Natural killer cell treated with Interleukin-12 subunit alpha and Interleukin-12 subunit beta and Interleukin-15 and Interleukin-18, amount 100 ng/mL, for 72 hours (primary cell): ENCODE results near the gene LSG1. TPM values are rescaled to one million over a fixed set of nuclear protein-coding genes. Genes with fewer than 3 reads are reported as not detected.

ENCODE experiments used
- ATAC-seq, 2 donors: fragments of 150-1000 bp; cut with Tn5 transposase in 1 of 2; sonication (Bioruptor Pico), chemical (Tn5 transposase) in 1 of 2; 2 replicates each; pipeline ENCODE4 v1.10.0; 2021
- DNase-seq: peaks from one replicate; pipeline ENCODE4 v3.0.0; 2022; ENCODE audit warnings: low spot score
- H3K27ac Mint-ChIP-seq, 2 donors: 1 replicate in 1 of 2; 2 replicates in 1 of 2; pipeline ENCODE4 v1.8.0; 2022; ENCODE audit warnings: mixed read lengths in 2 of 2, mild to moderate bottlenecking in 1 of 2, moderate library complexity in 1 of 2
- H3K27me3 Mint-ChIP-seq, 2 donors: 1 replicate in 1 of 2; 2 replicates in 1 of 2; pipeline ENCODE4 v1.8.0; 2022; ENCODE audit warnings: mixed read lengths in 2 of 2
- H3K36me3 Mint-ChIP-seq: one replicate; pipeline ENCODE4 v1.8.0; 2022; ENCODE audit warnings: mixed read lengths
- H3K4me1 Mint-ChIP-seq, 2 donors: 1 replicate in 1 of 2; 2 replicates in 1 of 2; pipeline ENCODE4 v1.8.0; 2022; ENCODE audit warnings: low read depth in 2 of 2, mixed read lengths in 2 of 2, mild to moderate bottlenecking in 1 of 2
- H3K4me3 Mint-ChIP-seq: one replicate; pipeline ENCODE4 v1.8.0; 2022; ENCODE audit warnings: mixed read lengths
- H3K9me3 Mint-ChIP-seq: 2 replicates; pipeline ENCODE4 v1.8.0; 2022; ENCODE audit warnings: mixed read lengths
- total RNA-seq, 2 donors: library from RNA; stranded (reverse); gene quantifications; one replicate each; pipeline ENCODE4 v1.2.3, GENCODE V29; 2022

Gene LSG1
- total RNA-seq, 2 donors from 2014 or later: 38.7 to 63.3 TPM

GRCh38 chr3:194682694-194683310 is 10.8 kb upstream of the LSG1 start:
- peak overlapping the region in 1 of 2 donors; percentile 56 for H3K27ac Mint-ChIP-seq
- no peak overlapping the region for H3K4me3 Mint-ChIP-seq
- no peaks in the 10 kb centered on the region for H3K36me3 Mint-ChIP-seq
- no peaks in the 10 kb centered on the region for H3K9me3 Mint-ChIP-seq
- peak; percentile 80 for DNase-seq
- peaks cover 0 to 2% of the 10 kb centered on the region in 2 donors for H3K27me3 Mint-ChIP-seq
- peaks cover 33 to 42% of the 10 kb centered on the region in 2 donors for H3K4me1 Mint-ChIP-seq
- ATAC-seq: peak; percentile 65 to 68

GRCh38 chr3:194682189-194682693 is 10.2 kb upstream of the LSG1 start:
- Mint-ChIP-seq H3K4me1 (peaks cover 31 to 39% of the 10 kb centered on the region in 2 donors), H3K27ac (no peak overlapping the region), H3K4me3 (no peak overlapping the region), H3K27me3 (peaks cover 0 to 2% of the 10 kb centered on the region in 2 donors), H3K9me3 (no peaks in the 10 kb centered on the region), H3K36me3 (no peaks in the 10 kb centered on the region)
- no peak for DNase-seq
- ATAC-seq: no peak

GRCh38 chr3:194680888-194681615 is 9.1 kb upstream of the LSG1 start:
- ATAC-seq: no peak
- no peaks in the 10 kb centered on the region for H3K36me3 Mint-ChIP-seq
- H3K27ac Mint-ChIP-seq: no peak overlapping the region
- peaks cover 27 to 32% of the 10 kb centered on the region in 2 donors for H3K4me1 Mint-ChIP-seq
- no peaks in the 10 kb centered on the region for H3K9me3 Mint-ChIP-seq
- DNase-seq: no peak
- no peak overlapping the region for H3K4me3 Mint-ChIP-seq
- H3K27me3 Mint-ChIP-seq: peaks cover 0 to 2% of the 10 kb centered on the region in 2 donors

GRCh38 chr3:194676471-194676870 is 4.5 kb upstream of the LSG1 start:
- H3K9me3 Mint-ChIP-seq: no peaks in the 10 kb centered on the region
- DNase-seq (no peak), ATAC-seq (no peak)
- H3K36me3 Mint-ChIP-seq: no peaks in the 10 kb centered on the region
- peaks cover 5 to 7% of the 10 kb centered on the region in 2 donors for H3K27me3 Mint-ChIP-seq
- H3K4me3 Mint-ChIP-seq: no peak overlapping the region
- peaks cover 9 to 23% of the 10 kb centered on the region in 2 donors for H3K4me1 Mint-ChIP-seq
- H3K27ac Mint-ChIP-seq: no peak overlapping the region

GRCh38 chr3:194675680-194676079 is 3.7 kb upstream of the LSG1 start:
- peaks cover 13 to 27% of the 10 kb centered on the region in 2 donors for H3K4me1 Mint-ChIP-seq
- no peak overlapping the region for H3K27ac Mint-ChIP-seq
- DNase-seq (no peak), ATAC-seq (no peak)
- H3K4me3 Mint-ChIP-seq: peak overlapping the region; percentile 21
- H3K9me3 Mint-ChIP-seq: no peaks in the 10 kb centered on the region
- H3K27me3 Mint-ChIP-seq: peaks cover 5 to 7% of the 10 kb centered on the region in 2 donors
- H3K36me3 Mint-ChIP-seq: no peaks in the 10 kb centered on the region

GRCh38 chr3:194675081-194675640 is 3.2 kb upstream of the LSG1 start:
- Mint-ChIP-seq H3K36me3 (no peaks in the 10 kb centered on the region), H3K4me1 (peaks cover 15 to 27% of the 10 kb centered on the region in 2 donors), H3K27me3 (peaks cover 5 to 7% of the 10 kb centered on the region in 2 donors), H3K4me3 (peak overlapping the region; percentile 22), H3K9me3 (no peaks in the 10 kb centered on the region), H3K27ac (no peak overlapping the region)
- DNase-seq: no peak
- ATAC-seq: no peak

GRCh38 chr3:194673761-194674160 is 1.8 kb upstream of the LSG1 start:
- H3K27ac Mint-ChIP-seq: no peak overlapping the region
- DNase-seq (no peak), ATAC-seq (no peak)
- peaks cover 22 to 27% of the 10 kb centered on the region in 2 donors for H3K4me1 Mint-ChIP-seq
- H3K4me3 Mint-ChIP-seq: no peak overlapping the region
- peaks cover 5 to 7% of the 10 kb centered on the region in 2 donors for H3K27me3 Mint-ChIP-seq
- H3K36me3 Mint-ChIP-seq: peaks cover under 1% of the 10 kb centered on the region
- no peaks in the 10 kb centered on the region for H3K9me3 Mint-ChIP-seq

- peaks cover 26 to 32% of the 10 kb centered on the region in 2 donors for H3K4me1 Mint-ChIP-seq
- peaks cover 5% of the 10 kb centered on the region for H3K36me3 Mint-ChIP-seq
- H3K4me3 Mint-ChIP-seq: peak overlapping the region; percentile 98
- H3K9me3 Mint-ChIP-seq: no peaks in the 10 kb centered on the region
- peak overlapping the region; percentile 97 to 99 for H3K27ac Mint-ChIP-seq
- DNase-seq: no peak
- ATAC-seq: no peak
- peaks cover 4 to 7% of the 10 kb centered on the region in 2 donors for H3K27me3 Mint-ChIP-seq
Observed at GRCh38 chr3:194672876-194673275, 885 bp upstream of the LSG1 start.

- peaks cover 30 to 37% of the 10 kb centered on the region in 2 donors for H3K4me1 Mint-ChIP-seq
- H3K36me3 Mint-ChIP-seq: peaks cover 5% of the 10 kb centered on the region
- H3K27ac Mint-ChIP-seq: peak overlapping the region; percentile 97 to 99
- no peaks in the 10 kb centered on the region for H3K9me3 Mint-ChIP-seq
- no peak for DNase-seq
- H3K4me3 Mint-ChIP-seq: peak overlapping the region; percentile 98
- H3K27me3 Mint-ChIP-seq: peaks cover 3 to 7% of the 10 kb centered on the region in 2 donors
- no peak for ATAC-seq
Observed at GRCh38 chr3:194671511-194671899, 486 bp downstream of the LSG1 start.

GRCh38 chr3:194667363-194667762 is 4.6 kb downstream of the LSG1 start:
- H3K27me3 Mint-ChIP-seq: no peaks in the 10 kb centered on the region
- H3K4me3 Mint-ChIP-seq: no peak overlapping the region
- peaks cover 21% of the 10 kb centered on the region for H3K36me3 Mint-ChIP-seq
- peaks cover 20 to 25% of the 10 kb centered on the region in 2 donors for H3K4me1 Mint-ChIP-seq
- ATAC-seq (no peak), DNase-seq (no peak)
- no peak overlapping the region for H3K27ac Mint-ChIP-seq
- no peaks in the 10 kb centered on the region for H3K9me3 Mint-ChIP-seq

GRCh38 chr3:194664857-194665256 is 7.1 kb downstream of the LSG1 start:
- Mint-ChIP-seq H3K4me1 (peaks cover 10 to 21% of the 10 kb centered on the region in 2 donors), H3K27me3 (no peaks in the 10 kb centered on the region), H3K36me3 (peaks cover 21% of the 10 kb centered on the region), H3K27ac (no peak overlapping the region), H3K4me3 (no peak overlapping the region), H3K9me3 (no peaks in the 10 kb centered on the region)
- DNase-seq: no peak
- ATAC-seq: no peak

- Mint-ChIP-seq H3K4me1 (peaks cover 0 to 9% of the 10 kb centered on the region in 2 donors), H3K27ac (peak overlapping the region in 1 of 2 donors; percentile 17), H3K4me3 (no peak overlapping the region), H3K27me3 (no peaks in the 10 kb centered on the region), H3K9me3 (no peaks in the 10 kb centered on the region), H3K36me3 (peaks cover 25% of the 10 kb centered on the region)
- ATAC-seq (no peak), DNase-seq (no peak)
Observed at GRCh38 chr3:194661946-194662345, 10.0 kb downstream of the LSG1 start.

- no peak overlapping the region for H3K4me3 Mint-ChIP-seq
- H3K9me3 Mint-ChIP-seq: no peaks in the 10 kb centered on the region
- peaks cover 0 to 9% of the 10 kb centered on the region in 2 donors for H3K4me1 Mint-ChIP-seq
- no peaks in the 10 kb centered on the region for H3K27me3 Mint-ChIP-seq
- no peak for DNase-seq
- ATAC-seq: no peak
- peaks cover 25% of the 10 kb centered on the region for H3K36me3 Mint-ChIP-seq
- H3K27ac Mint-ChIP-seq: peak overlapping the region in 1 of 2 donors; percentile 33
Observed at GRCh38 chr3:194661374-194661773, 10.6 kb downstream of the LSG1 start.

- H3K27me3 Mint-ChIP-seq: no peaks in the 10 kb centered on the region
Observed at GRCh38 chr3:194659778-194660177, 12.2 kb downstream of the LSG1 start.

More at GRCh38 chr3:194659778-194660177, 12.2 kb downstream of the LSG1 start:
- ATAC-seq (no peak), DNase-seq (no peak)
- Mint-ChIP-seq H3K27ac (no peak overlapping the region), H3K9me3 (no peaks in the 10 kb centered on the region), H3K4me1 (peaks cover 6 to 11% of the 10 kb centered on the region in 2 donors), H3K36me3 (peaks cover 10% of the 10 kb centered on the region), H3K4me3 (no peak overlapping the region)
